GM15510 (cell line): Measurements from ENCODE around the gene PRKAR1B.

Source experiments
- POLR2A ChIP-seq: IDR thresholded peaks from 3 replicates; pipeline ENCODE4 v1.6.1; 2011; ENCODE audit warnings: borderline replicate concordance; ENCODE audit not compliant: insufficient read length; ENCODE audit errors: extremely low read depth

PRKAR1B gene

GRCh38 chr7:646487-646886, 80.6 kb downstream of the PRKAR1B start:
- no peak for TF ChIP-seq POLR2A

- no peak for TF ChIP-seq POLR2A
These were observed 81.5 kb downstream of the PRKAR1B start for GRCh38 chr7:645606-646005.

GRCh38 chr7:644381-645305, 82.4 kb downstream of the PRKAR1B start:
- TF ChIP-seq POLR2A = no peak

GRCh38 chr7:641966-642365, 85.1 kb downstream of the PRKAR1B start:
- no peak for TF ChIP-seq POLR2A

GRCh38 chr7:641269-641671, 85.8 kb downstream of the PRKAR1B start:
- TF ChIP-seq POLR2A = no peak

- no peak for TF ChIP-seq POLR2A
These were observed 88.6 kb downstream of the PRKAR1B start for GRCh38 chr7:638256-639011.

- TF ChIP-seq POLR2A = no peak
These were observed 89.3 kb downstream of the PRKAR1B start for GRCh38 chr7:637826-638225.

- no peak for TF ChIP-seq POLR2A
These were observed 90.7 kb downstream of the PRKAR1B start for GRCh38 chr7:636396-636795.

GRCh38 chr7:635227-635626, 91.9 kb downstream of the PRKAR1B start:
- TF ChIP-seq POLR2A = no peak

GRCh38 chr7:633381-634018, 93.6 kb downstream of the PRKAR1B start:
- no peak for TF ChIP-seq POLR2A

- no peak for TF ChIP-seq POLR2A
These were observed 94.3 kb downstream of the PRKAR1B start for GRCh38 chr7:632831-633210.

GRCh38 chr7:631964-632830, 94.9 kb downstream of the PRKAR1B start:
- TF ChIP-seq POLR2A = no peak

- no peak for TF ChIP-seq POLR2A
These were observed 95.8 kb downstream of the PRKAR1B start for GRCh38 chr7:631291-631711.

- TF ChIP-seq POLR2A = no peak
These were observed 96.5 kb downstream of the PRKAR1B start for GRCh38 chr7:630539-630938.
